Adrenal gland (tissue), 5 donors: ENCODE measurements around the gene TIGD1.

Experiments used
- CTCF ChIP-seq, 6 experiments: fragments of 450-650 bp in 4 of 6; fragments of 200-600 bp in 2 of 6; sonication (generic) in 1 of 6; IDR thresholded peaks; 1 replicate in 5 of 6; 2 replicates in 1 of 6; pipeline versions ENCODE4 v1.5.1 to v1.8.0; 2016 to 2021; ENCODE audit warnings: antibody characterized with exemption in 6 of 6, mild to moderate bottlenecking in 2 of 6, moderate library complexity in 1 of 6
- POLR2A ChIP-seq, 2 donors: fragments of 450-650 bp; IDR thresholded peaks; one replicate each; pipeline ENCODE4 v1.6.1; 2017; ENCODE audit warnings: antibody characterized with exemption in 2 of 2, mild to moderate bottlenecking in 2 of 2, moderate library complexity in 1 of 2
- donor health status: DM: no; HTN: no; CAD: no.

DNA sequence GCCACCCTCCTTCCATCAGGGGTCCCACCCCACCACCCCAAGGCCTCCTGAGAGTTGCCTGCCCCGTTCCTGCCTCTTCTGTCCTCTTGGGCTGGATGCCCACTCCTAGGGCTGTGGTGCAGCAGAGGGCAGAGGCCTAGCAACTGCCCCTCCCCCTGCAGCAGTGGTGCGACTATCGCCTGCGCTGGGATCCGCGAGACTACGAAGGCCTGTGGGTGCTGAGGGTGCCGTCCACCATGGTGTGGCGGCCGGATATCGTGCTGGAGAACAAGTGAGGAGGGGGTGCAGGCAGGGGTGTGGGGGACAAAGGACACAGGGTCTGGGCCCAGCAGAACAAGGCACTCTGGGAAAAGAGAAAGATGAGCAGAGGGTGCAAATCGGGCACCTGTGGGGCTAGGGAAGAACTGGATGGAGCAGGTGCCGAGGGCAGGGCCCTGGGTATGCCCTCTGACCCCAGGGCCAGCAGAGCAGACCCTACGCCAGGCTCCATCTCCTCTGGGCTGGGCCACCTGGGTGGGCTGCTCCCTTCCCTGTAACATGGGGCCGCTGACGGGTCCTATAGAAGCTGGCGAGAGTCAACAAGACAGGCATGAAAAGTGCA is 9.8 kb downstream of the TIGD1 start:
- TF ChIP-seq CTCF (IDR thresholded peaks at IDR 0.05) (no peak), POLR2A (IDR thresholded peaks at IDR 0.05) (no peak)
